ENCODE results near the gene AIRE. TPM values are rescaled to one million over a fixed set of nuclear protein-coding genes. Genes with fewer than 3 reads are reported as not detected.

Gene AIRE
- total and polyA plus RNA-seq, 7 donors: 0.01 to 0.19 (median 0.11) TPM; not detected in 3

DNA sequence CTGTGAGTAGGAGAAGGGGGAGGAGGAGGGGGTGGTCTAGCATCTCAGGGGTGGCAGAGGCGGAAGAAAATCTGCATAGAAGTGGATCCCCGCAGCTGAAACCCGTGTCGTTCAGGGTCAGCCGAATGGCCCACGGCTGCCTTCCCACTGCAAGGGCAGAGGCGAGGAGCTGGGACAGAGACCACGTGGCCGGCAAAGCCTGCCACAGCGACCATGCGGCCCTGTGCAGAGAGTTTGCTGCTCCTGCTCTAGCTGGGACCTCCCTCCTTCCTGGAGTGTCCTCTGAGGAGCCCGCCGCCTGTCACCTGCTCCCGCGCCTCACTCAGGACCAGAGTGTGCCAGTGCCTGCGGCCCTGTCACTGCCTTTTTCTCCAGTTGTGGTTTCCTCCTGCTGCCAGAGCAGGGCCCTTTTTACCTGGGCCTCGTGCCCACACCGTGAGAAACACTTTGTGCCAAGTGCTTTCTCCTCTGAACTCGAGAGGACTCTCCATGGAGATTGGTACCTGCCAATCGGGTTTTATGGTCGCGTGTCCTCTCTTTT lies 62.3 kb downstream of the AIRE start:
- Histone ChIP-seq H3K27ac (no peak overlapping the region), H3K9me3 (no peaks in the 10 kb centered on the region), H3K36me3 (ENCODE audit: insufficient read depth in 1 of 2, low read depth in 1 of 2) (no peaks in the 10 kb centered on the region), H3K4me1 (no peaks in the 10 kb centered on the region), H3K4me3 (no peak overlapping the region), H3K27me3 (ENCODE audit: insufficient read depth in 3 of 3, low read length in 2 of 3) (peaks cover 0 to 57% (median 14%) of the 10 kb centered on the region in 3 donors)
- WGBS, 3 donors: 43 to 52% (median 46%) methylated on average over 21 to 22 of the region's 22 CpGs
- TF ChIP-seq, protein P1, sequence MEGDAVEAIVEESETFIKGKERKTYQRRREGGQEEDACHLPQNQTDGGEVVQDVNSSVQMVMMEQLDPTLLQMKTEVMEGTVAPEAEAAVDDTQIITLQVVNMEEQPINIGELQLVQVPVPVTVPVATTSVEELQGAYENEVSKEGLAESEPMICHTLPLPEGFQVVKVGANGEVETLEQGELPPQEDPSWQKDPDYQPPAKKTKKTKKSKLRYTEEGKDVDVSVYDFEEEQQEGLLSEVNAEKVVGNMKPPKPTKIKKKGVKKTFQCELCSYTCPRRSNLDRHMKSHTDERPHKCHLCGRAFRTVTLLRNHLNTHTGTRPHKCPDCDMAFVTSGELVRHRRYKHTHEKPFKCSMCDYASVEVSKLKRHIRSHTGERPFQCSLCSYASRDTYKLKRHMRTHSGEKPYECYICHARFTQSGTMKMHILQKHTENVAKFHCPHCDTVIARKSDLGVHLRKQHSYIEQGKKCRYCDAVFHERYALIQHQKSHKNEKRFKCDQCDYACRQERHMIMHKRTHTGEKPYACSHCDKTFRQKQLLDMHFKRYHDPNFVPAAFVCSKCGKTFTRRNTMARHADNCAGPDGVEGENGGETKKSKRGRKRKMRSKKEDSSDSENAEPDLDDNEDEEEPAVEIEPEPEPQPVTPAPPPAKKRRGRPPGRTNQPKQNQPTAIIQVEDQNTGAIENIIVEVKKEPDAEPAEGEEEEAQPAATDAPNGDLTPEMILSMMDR (IDR thresholded peaks at IDR 0.05): no peak
- ATAC-seq (no peak), DNase-seq (no peak)
- intact Hi-C loops (cut with DNase I): no loop called here

Other genes with a start within 250 kb of the AIRE start
- gene PWP2, start 178.5 kb upstream of the AIRE start, total RNA-seq: 1 to 10 TPM in 3 of 4 donors, under 1 TPM in 1; 0.56 to 3.2 (median 2.8) TPM
- gene PWP2, start 178.5 kb upstream of the AIRE start, polyA plus RNA-seq: 1 to 10 TPM; 2.2 to 8.8 (median 3.0) TPM
- 10 to 100 TPM in 2 of 4 donors, 1 to 10 TPM in 2; 6.7 to 13.8 (median 10.6) TPM for gene GATD3, start 152.2 kb upstream of the AIRE start, total RNA-seq
- 100 to 1,000 TPM in 1 of 3 donors, 10 to 100 TPM in 1, 1 to 10 TPM in 1; 8.6 to 188 (median 10.7) TPM for gene GATD3, start 152.2 kb upstream of the AIRE start, polyA plus RNA-seq
- gene ICOSLG, start 44.9 kb upstream of the AIRE start, total RNA-seq: 1 to 10 TPM in 3 of 4 donors, under 1 TPM in 1; 0.69 to 5.9 (median 2.6) TPM
- 1 to 10 TPM in 2 of 3 donors, under 1 TPM in 1; 0.27 to 1.6 (median 1.0) TPM for gene ICOSLG, start 44.9 kb upstream of the AIRE start, polyA plus RNA-seq
- gene DNMT3L, start 24.0 kb upstream of the AIRE start, total RNA-seq: not detected
- not detected for gene DNMT3L, start 24.0 kb upstream of the AIRE start, polyA plus RNA-seq
- 10 to 100 TPM; 17.8 to 33.6 (median 27.7) TPM for gene PFKL, start 14.2 kb downstream of the AIRE start, total RNA-seq
- gene PFKL, start 14.2 kb downstream of the AIRE start, polyA plus RNA-seq: 10 to 100 TPM in 2 of 3 donors, 1 to 10 TPM in 1; 9.2 to 21.2 (median 13.7) TPM
- 10 to 100 TPM in 2 of 4 donors, 1 to 10 TPM in 2; 8.3 to 10.5 (median 9.7) TPM for gene CFAP410, start 53.5 kb downstream of the AIRE start, total RNA-seq
- gene CFAP410, start 53.5 kb downstream of the AIRE start, polyA plus RNA-seq: 10 to 100 TPM in 2 of 3 donors, 1 to 10 TPM in 1; 9.9 to 13.7 (median 10.1) TPM
- gene TRPM2, start 67.7 kb downstream of the AIRE start, total RNA-seq: 1 to 10 TPM in 1 of 4 donors, under 1 TPM in 3; 0.69 to 1.7 (median 0.84) TPM
- under 1 TPM; 0.08 to 0.76 (median 0.31) TPM for gene TRPM2, start 67.7 kb downstream of the AIRE start, polyA plus RNA-seq
- gene LRRC3, start 169.6 kb downstream of the AIRE start, total RNA-seq: 1 to 10 TPM in 1 of 4 donors, under 1 TPM in 3; 0.13 to 1.1 (median 0.23) TPM
- under 1 TPM; 0.08 to 0.29 (median 0.08) TPM for gene LRRC3, start 169.6 kb downstream of the AIRE start, polyA plus RNA-seq

All from psoas muscle (tissue), 8 donors.